OCI-LY7 (cell line): Measurements from ENCODE around the gene SLC30A1.
"Not testable (repeated sequence)": the region's sequence is repeated elsewhere in the genome, so short reads cannot be mapped to it uniquely, and the experiment has no call there.

ENCODE experiments used
- EZH2phosphoT487 ChIP-seq: fragments of 200-600 bp; sonication (generic); IDR thresholded peaks from 2 replicates; pipeline ENCODE4 v1.6.1; 2018; ENCODE audit warnings: low read depth, borderline replicate concordance, mild to moderate bottlenecking, mixed run types, antibody characterized with exemption, low read length, moderate library complexity, mixed read lengths
- TF ChIP-seq, protein P1 (sequence below): fragments of 200-600 bp; sonication (generic); conservative IDR thresholded peaks from 2 replicates; pipeline ENCODE4 v1.5.1; 2014; ENCODE audit warnings: mild to moderate bottlenecking, antibody characterized with exemption, low read length, moderate library complexity, mixed read lengths

GRCh38 chr1:211625866-211626265, 46.9 kb upstream of the SLC30A1 start:
- TF ChIP-seq, protein P1, sequence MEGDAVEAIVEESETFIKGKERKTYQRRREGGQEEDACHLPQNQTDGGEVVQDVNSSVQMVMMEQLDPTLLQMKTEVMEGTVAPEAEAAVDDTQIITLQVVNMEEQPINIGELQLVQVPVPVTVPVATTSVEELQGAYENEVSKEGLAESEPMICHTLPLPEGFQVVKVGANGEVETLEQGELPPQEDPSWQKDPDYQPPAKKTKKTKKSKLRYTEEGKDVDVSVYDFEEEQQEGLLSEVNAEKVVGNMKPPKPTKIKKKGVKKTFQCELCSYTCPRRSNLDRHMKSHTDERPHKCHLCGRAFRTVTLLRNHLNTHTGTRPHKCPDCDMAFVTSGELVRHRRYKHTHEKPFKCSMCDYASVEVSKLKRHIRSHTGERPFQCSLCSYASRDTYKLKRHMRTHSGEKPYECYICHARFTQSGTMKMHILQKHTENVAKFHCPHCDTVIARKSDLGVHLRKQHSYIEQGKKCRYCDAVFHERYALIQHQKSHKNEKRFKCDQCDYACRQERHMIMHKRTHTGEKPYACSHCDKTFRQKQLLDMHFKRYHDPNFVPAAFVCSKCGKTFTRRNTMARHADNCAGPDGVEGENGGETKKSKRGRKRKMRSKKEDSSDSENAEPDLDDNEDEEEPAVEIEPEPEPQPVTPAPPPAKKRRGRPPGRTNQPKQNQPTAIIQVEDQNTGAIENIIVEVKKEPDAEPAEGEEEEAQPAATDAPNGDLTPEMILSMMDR: not testable (repeated sequence)
- TF ChIP-seq EZH2phosphoT487: not testable (repeated sequence)
